Stimulated activated naive B cell treated with anti-CD40 and anti-IgM and Interleukin-4, amounts not matched to agents 10 μg/mL and 1 μg/mL and 100 μg/mL, for 72 hours (primary cell): ENCODE data around the gene PSAT1.
"Not testable (repeated sequence)": the region's sequence is repeated elsewhere in the genome, so short reads cannot be mapped to it uniquely, and the experiment has no call there.

Experiments used
- ATAC-seq, 2 donors: fragments of 150-1000 bp; cut with Tn5 transposase; replicated peaks; 2 replicates each; pipeline ENCODE4 v1.10.0; 2021; ENCODE audit warnings: moderate library complexity in 1 of 2
- DNase-seq: peaks from one replicate; pipeline ENCODE4 v3.0.0; 2021
- H3K27ac Mint-ChIP-seq: one replicate; pipeline ENCODE4 v1.8.0; 2022; ENCODE audit warnings: mild to moderate bottlenecking, mixed read lengths
- H3K27me3 Mint-ChIP-seq, 2 donors: one replicate each; pipeline ENCODE4 v1.8.0; 2022; ENCODE audit warnings: mixed read lengths in 2 of 2
- H3K36me3 Mint-ChIP-seq, 2 donors: one replicate each; pipeline ENCODE4 v1.8.0; 2022; ENCODE audit warnings: mixed read lengths in 2 of 2, mild to moderate bottlenecking in 1 of 2
- H3K4me1 Mint-ChIP-seq, 2 donors: one replicate each; pipeline ENCODE4 v1.8.0; 2022; ENCODE audit warnings: mixed read lengths in 2 of 2, mild to moderate bottlenecking in 1 of 2
- H3K4me3 Mint-ChIP-seq, 2 donors: one replicate each; pipeline ENCODE4 v1.8.0; 2022; ENCODE audit warnings: mild to moderate bottlenecking in 2 of 2, mixed read lengths in 2 of 2, moderate library complexity in 1 of 2
- H3K9me3 Mint-ChIP-seq, 2 donors: one replicate each; pipeline ENCODE4 v1.8.0; 2022; ENCODE audit warnings: mixed read lengths in 2 of 2, mild to moderate bottlenecking in 1 of 2

PSAT1 gene

GRCh38 chr9:78284181-78284580, 12.7 kb upstream of the PSAT1 start:
- H3K4me3 Mint-ChIP-seq, ATAC-seq, H3K9me3 Mint-ChIP-seq, H3K36me3 Mint-ChIP-seq, H3K27ac Mint-ChIP-seq, DNase-seq, H3K4me1 Mint-ChIP-seq, H3K27me3 Mint-ChIP-seq: not testable (repeated sequence)

GRCh38 chr9:78286125-78286524, 10.8 kb upstream of the PSAT1 start:
- Mint-ChIP-seq H3K27ac (no peak overlapping the region), H3K9me3 (peaks cover 0 to 2% of the 10 kb centered on the region in 2 donors), H3K4me3 (no peak overlapping the region), H3K4me1 (no peaks in the 10 kb centered on the region), H3K36me3 (peaks cover 3% of the 10 kb centered on the region in 2 donors), H3K27me3 (peaks cover 4 to 6% of the 10 kb centered on the region in 2 donors)
- DNase-seq (no peak), ATAC-seq (no peak)

GRCh38 chr9:78286946-78287388, 10.0 kb upstream of the PSAT1 start:
- ATAC-seq (no peak), DNase-seq (no peak)
- Mint-ChIP-seq H3K4me1 (no peaks in the 10 kb centered on the region), H3K27ac (no peak overlapping the region), H3K9me3 (peaks cover 0 to 2% of the 10 kb centered on the region in 2 donors), H3K27me3 (peaks cover 4 to 6% of the 10 kb centered on the region in 2 donors), H3K4me3 (no peak overlapping the region), H3K36me3 (peaks cover 3% of the 10 kb centered on the region in 2 donors)

- H3K4me3 Mint-ChIP-seq, result no peak overlapping the region
- no peak for ATAC-seq
- H3K9me3 Mint-ChIP-seq, result peaks cover 0 to 2% of the 10 kb centered on the region in 2 donors
Observed at GRCh38 chr9:78288214-78288892, 8.6 kb upstream of the PSAT1 start.

GRCh38 chr9:78289474-78289873, 7.5 kb upstream of the PSAT1 start:
- H3K27ac Mint-ChIP-seq, result no peak overlapping the region
- no peaks in the 10 kb centered on the region for H3K36me3 Mint-ChIP-seq
- H3K27me3 Mint-ChIP-seq, result peaks cover 4 to 6% of the 10 kb centered on the region in 2 donors
- no peak overlapping the region for H3K4me3 Mint-ChIP-seq
- no peaks in the 10 kb centered on the region for H3K4me1 Mint-ChIP-seq
- H3K9me3 Mint-ChIP-seq, result no peaks in the 10 kb centered on the region
- ATAC-seq (no peak), DNase-seq (no peak)

More at GRCh38 chr9:78288214-78288892, 8.6 kb upstream of the PSAT1 start:
- DNase-seq, result no peak
- H3K27ac Mint-ChIP-seq, result no peak overlapping the region
- peaks cover 4 to 6% of the 10 kb centered on the region in 2 donors for H3K27me3 Mint-ChIP-seq
- H3K4me1 Mint-ChIP-seq, result no peaks in the 10 kb centered on the region
- peaks cover 3% of the 10 kb centered on the region in 2 donors for H3K36me3 Mint-ChIP-seq

- no peaks in the 10 kb centered on the region for H3K36me3 Mint-ChIP-seq
- DNase-seq, result no peak
Observed at GRCh38 chr9:78291240-78291925, 5.5 kb upstream of the PSAT1 start.

GRCh38 chr9:78292026-78292425, 4.9 kb upstream of the PSAT1 start:
- H3K4me1 Mint-ChIP-seq, result peaks cover 7 to 10% of the 10 kb centered on the region in 2 donors
- H3K9me3 Mint-ChIP-seq, result no peaks in the 10 kb centered on the region
- DNase-seq (no peak), ATAC-seq (no peak)
- no peaks in the 10 kb centered on the region for H3K36me3 Mint-ChIP-seq
- peaks cover 6 to 8% of the 10 kb centered on the region in 2 donors for H3K27me3 Mint-ChIP-seq
- no peak overlapping the region for H3K4me3 Mint-ChIP-seq
- H3K27ac Mint-ChIP-seq, result no peak overlapping the region

More at GRCh38 chr9:78291240-78291925, 5.5 kb upstream of the PSAT1 start:
- no peaks in the 10 kb centered on the region for H3K9me3 Mint-ChIP-seq
- no peak overlapping the region for H3K4me3 Mint-ChIP-seq
- H3K27me3 Mint-ChIP-seq, result peaks cover 6% of the 10 kb centered on the region in 2 donors
- ATAC-seq, result no peak
- H3K27ac Mint-ChIP-seq, result no peak overlapping the region
- H3K4me1 Mint-ChIP-seq, result peaks cover 3% of the 10 kb centered on the region in 2 donors

- peaks cover 14 to 19% of the 10 kb centered on the region in 2 donors for H3K4me1 Mint-ChIP-seq
- no peak overlapping the region for H3K4me3 Mint-ChIP-seq
- peaks cover 12% of the 10 kb centered on the region in 2 donors for H3K27me3 Mint-ChIP-seq
- no peak overlapping the region for H3K27ac Mint-ChIP-seq
- DNase-seq (no peak), ATAC-seq (no peak)
- H3K9me3 Mint-ChIP-seq, result no peaks in the 10 kb centered on the region
- H3K36me3 Mint-ChIP-seq, result no peaks in the 10 kb centered on the region
Observed at GRCh38 chr9:78292716-78293497, 4.0 kb upstream of the PSAT1 start.

GRCh38 chr9:78294290-78295176, 2.4 kb upstream of the PSAT1 start:
- no peak overlapping the region for H3K27ac Mint-ChIP-seq
- peaks cover 16% of the 10 kb centered on the region in 2 donors for H3K27me3 Mint-ChIP-seq
- peaks cover 16 to 23% of the 10 kb centered on the region in 2 donors for H3K4me1 Mint-ChIP-seq
- no peak overlapping the region for H3K4me3 Mint-ChIP-seq
- DNase-seq, result no peak
- H3K9me3 Mint-ChIP-seq, result no peaks in the 10 kb centered on the region
- no peak for ATAC-seq
- no peaks in the 10 kb centered on the region for H3K36me3 Mint-ChIP-seq

- Mint-ChIP-seq H3K27ac (no peak overlapping the region), H3K4me3 (no peak overlapping the region), H3K4me1 (peaks cover 16 to 23% of the 10 kb centered on the region in 2 donors), H3K9me3 (no peaks in the 10 kb centered on the region), H3K27me3 (peaks cover 16 to 20% of the 10 kb centered on the region in 2 donors), H3K36me3 (peaks cover 0 to 3% of the 10 kb centered on the region in 2 donors)
- ATAC-seq (no peak), DNase-seq (no peak)
Observed at GRCh38 chr9:78295177-78295575, 1.7 kb upstream of the PSAT1 start.

GRCh38 chr9:78295731-78296130, 1.2 kb upstream of the PSAT1 start:
- Mint-ChIP-seq H3K4me3 (no peak overlapping the region), H3K27ac (no peak overlapping the region), H3K9me3 (no peaks in the 10 kb centered on the region), H3K36me3 (peaks cover 0 to 5% of the 10 kb centered on the region in 2 donors), H3K4me1 (peaks cover 16 to 23% of the 10 kb centered on the region in 2 donors), H3K27me3 (peaks cover 16 to 22% of the 10 kb centered on the region in 2 donors)
- DNase-seq (no peak), ATAC-seq (no peak)

GRCh38 chr9:78296201-78296892, 578 bp upstream of the PSAT1 start:
- ATAC-seq, result no peak

GRCh38 chr9:78297672-78297961, 692 bp downstream of the PSAT1 start:
- peaks cover 0 to 5% of the 10 kb centered on the region in 2 donors for H3K36me3 Mint-ChIP-seq
- DNase-seq (no peak), ATAC-seq (no peak)
- peak overlapping the region; percentile 89 to 91 for H3K4me3 Mint-ChIP-seq
- H3K27me3 Mint-ChIP-seq, result peaks cover 16 to 22% of the 10 kb centered on the region in 2 donors
- H3K4me1 Mint-ChIP-seq, result peaks cover 16 to 23% of the 10 kb centered on the region in 2 donors
- H3K27ac Mint-ChIP-seq, result peak overlapping the region; percentile 71
- H3K9me3 Mint-ChIP-seq, result no peaks in the 10 kb centered on the region

More at GRCh38 chr9:78296201-78296892, 578 bp upstream of the PSAT1 start:
- Mint-ChIP-seq H3K9me3 (no peaks in the 10 kb centered on the region), H3K36me3 (peaks cover 0 to 5% of the 10 kb centered on the region in 2 donors), H3K4me1 (peaks cover 16 to 23% of the 10 kb centered on the region in 2 donors), H3K4me3 (peak overlapping the region; percentile 89 to 91), H3K27me3 (peaks cover 16 to 22% of the 10 kb centered on the region in 2 donors), H3K27ac (peak overlapping the region; percentile 77)
- no peak for DNase-seq
